Testis (tissue), 2 donors: Measurements from ENCODE around the gene DSN1.

ENCODE experiments used
- POLR2A ChIP-seq: fragments of 450-650 bp; IDR thresholded peaks from one replicate; pipeline ENCODE4 v1.6.1; 2017; ENCODE audit warnings: antibody characterized with exemption, mild to moderate bottlenecking, moderate library complexity
- TF ChIP-seq, protein P1 (sequence below), 3 experiments: fragments of 450-650 bp in 2 of 3; fragments of 200-600 bp in 1 of 3; sonication (generic) in 1 of 3; IDR thresholded peaks; one replicate each; pipeline ENCODE4 v1.5.1; 2016 to 2019; ENCODE audit warnings: antibody characterized with exemption in 3 of 3, mild to moderate bottlenecking in 2 of 3, moderate library complexity in 1 of 3

DNA sequence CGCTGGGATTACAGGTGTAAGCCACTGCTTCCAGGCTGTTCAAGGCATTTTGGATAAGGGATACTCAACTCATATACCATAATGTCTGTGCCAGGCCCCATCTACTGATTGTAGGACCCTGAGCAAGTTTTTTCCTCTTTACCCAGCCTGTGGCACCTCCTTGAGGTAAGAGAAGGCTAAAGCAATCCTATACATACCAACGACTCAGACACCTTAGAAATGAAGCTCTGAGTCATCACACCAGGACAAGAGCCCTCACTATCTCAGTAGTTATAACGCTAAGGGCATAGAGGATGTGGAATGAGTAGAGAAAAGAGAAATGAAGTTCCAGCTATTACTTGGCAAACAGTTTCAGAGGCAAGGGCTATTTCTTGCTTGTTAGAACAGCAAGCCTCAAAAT is 44.6 kb downstream of the DSN1 start:
- TF ChIP-seq, protein P1, sequence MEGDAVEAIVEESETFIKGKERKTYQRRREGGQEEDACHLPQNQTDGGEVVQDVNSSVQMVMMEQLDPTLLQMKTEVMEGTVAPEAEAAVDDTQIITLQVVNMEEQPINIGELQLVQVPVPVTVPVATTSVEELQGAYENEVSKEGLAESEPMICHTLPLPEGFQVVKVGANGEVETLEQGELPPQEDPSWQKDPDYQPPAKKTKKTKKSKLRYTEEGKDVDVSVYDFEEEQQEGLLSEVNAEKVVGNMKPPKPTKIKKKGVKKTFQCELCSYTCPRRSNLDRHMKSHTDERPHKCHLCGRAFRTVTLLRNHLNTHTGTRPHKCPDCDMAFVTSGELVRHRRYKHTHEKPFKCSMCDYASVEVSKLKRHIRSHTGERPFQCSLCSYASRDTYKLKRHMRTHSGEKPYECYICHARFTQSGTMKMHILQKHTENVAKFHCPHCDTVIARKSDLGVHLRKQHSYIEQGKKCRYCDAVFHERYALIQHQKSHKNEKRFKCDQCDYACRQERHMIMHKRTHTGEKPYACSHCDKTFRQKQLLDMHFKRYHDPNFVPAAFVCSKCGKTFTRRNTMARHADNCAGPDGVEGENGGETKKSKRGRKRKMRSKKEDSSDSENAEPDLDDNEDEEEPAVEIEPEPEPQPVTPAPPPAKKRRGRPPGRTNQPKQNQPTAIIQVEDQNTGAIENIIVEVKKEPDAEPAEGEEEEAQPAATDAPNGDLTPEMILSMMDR (IDR thresholded peaks at IDR 0.05) = no peak
- no peak for TF ChIP-seq POLR2A
